HCT116 (cell line): ENCODE data around the gene OR7A5.

ENCODE experiments used
- EZH2phosphoT487 ChIP-seq: fragments of 200-600 bp; IDR thresholded peaks from 2 replicates; pipeline ENCODE4 v1.6.1; 2018; ENCODE audit warnings: antibody characterized with exemption, borderline replicate concordance
- FOSL1 ChIP-seq: IDR thresholded peaks from 2 replicates; pipeline ENCODE4 v1.6.1; 2012; ENCODE audit warnings: low read depth
- POLR2A ChIP-seq: IDR thresholded peaks from 2 replicates; pipeline ENCODE4 v1.7.0; 2011; ENCODE audit warnings: borderline replicate concordance; ENCODE audit not compliant: insufficient read depth, insufficient read length; ENCODE audit errors: extremely low read depth
- POLR2AphosphoS5 ChIP-seq: IDR thresholded peaks from 2 replicates; pipeline ENCODE4 v1.6.1; 2011; ENCODE audit warnings: mild to moderate bottlenecking, low read depth, low read length, moderate library complexity
- RAD21 ChIP-seq: IDR thresholded peaks from 2 replicates; pipeline ENCODE4 v1.6.1; 2012; ENCODE audit warnings: low read depth, mild to moderate bottlenecking
- SP1 ChIP-seq: IDR thresholded peaks from 2 replicates; pipeline ENCODE4 v1.6.1; 2012; ENCODE audit warnings: low read depth
- TCF7L2 ChIP-seq: IDR thresholded peaks from 2 replicates; pipeline ENCODE4 v1.7.0; 2011; ENCODE audit warnings: borderline replicate concordance, inconsistent platforms; ENCODE audit not compliant: insufficient read depth, insufficient read length; ENCODE audit errors: extremely low read depth
- YY1 ChIP-seq: IDR thresholded peaks from 2 replicates; pipeline ENCODE4 v1.6.1; 2011; ENCODE audit warnings: low read length, low read depth, moderate library complexity, mild to moderate bottlenecking; ENCODE audit not compliant: insufficient replicate concordance; ENCODE audit errors: extremely low read depth
- ZFX ChIP-seq: fragments of 450-650 bp; IDR thresholded peaks from 2 replicates; pipeline ENCODE4 v1.6.1; 2017
- ZNF274 ChIP-seq: fragments of 200-500 bp; sonication (Bioruptor generic); IDR thresholded peaks from 2 replicates; pipeline ENCODE4 v1.6.1; 2014; ENCODE audit warnings: mild to moderate bottlenecking, low read depth, low read length, inconsistent platforms
- TF ChIP-seq, protein P1 (sequence below), 3 experiments: fragments of 200-600 bp in 1 of 3; sonication (generic) in 1 of 3; IDR thresholded peaks in 2 of 3; conservative IDR thresholded peaks in 1 of 3; 2 replicates each; pipeline ENCODE4 v1.5.1; 2012 to 2017; ENCODE audit warnings: low read depth in 2 of 3, low read length in 2 of 3, antibody characterized with exemption in 1 of 3, borderline replicate concordance in 1 of 3, control low read depth in 1 of 3, mild to moderate bottlenecking in 1 of 3, mixed read lengths in 1 of 3, mixed run types in 1 of 3, moderate library complexity in 1 of 3; ENCODE audit not compliant: insufficient read depth in 1 of 3
- TF ChIP-seq, protein P2 (sequence below): IDR thresholded peaks from 2 replicates; pipeline ENCODE4 v1.6.1; 2012; ENCODE audit warnings: low read depth
- TF ChIP-seq, protein P3 (sequence below): IDR thresholded peaks from 2 replicates; pipeline ENCODE4 v1.6.1; 2011; ENCODE audit warnings: mild to moderate bottlenecking, low read length, moderate library complexity; ENCODE audit not compliant: insufficient replicate concordance; ENCODE audit errors: extremely low read depth

DNA sequence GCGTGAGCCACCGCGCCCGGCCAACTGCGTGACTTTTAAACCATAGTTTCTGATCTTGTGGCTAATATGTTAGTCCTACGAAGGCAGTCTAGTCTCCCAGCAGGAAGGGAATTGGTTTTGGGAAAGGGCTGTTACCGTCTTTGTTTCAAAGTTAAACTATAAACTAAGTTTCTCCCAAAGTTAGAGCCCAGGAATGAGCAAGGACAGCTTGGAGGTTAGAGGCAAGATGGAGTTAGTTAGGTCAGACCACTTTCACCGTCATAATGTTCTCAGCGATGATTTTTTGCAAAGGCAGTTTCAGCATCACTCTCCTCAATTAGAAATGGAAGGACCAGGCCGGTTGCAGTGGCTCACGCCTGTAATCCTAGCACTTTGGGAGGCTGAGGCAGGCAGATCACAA is 39.0 kb downstream of the OR7A5 start:
- TF ChIP-seq, protein P1, sequence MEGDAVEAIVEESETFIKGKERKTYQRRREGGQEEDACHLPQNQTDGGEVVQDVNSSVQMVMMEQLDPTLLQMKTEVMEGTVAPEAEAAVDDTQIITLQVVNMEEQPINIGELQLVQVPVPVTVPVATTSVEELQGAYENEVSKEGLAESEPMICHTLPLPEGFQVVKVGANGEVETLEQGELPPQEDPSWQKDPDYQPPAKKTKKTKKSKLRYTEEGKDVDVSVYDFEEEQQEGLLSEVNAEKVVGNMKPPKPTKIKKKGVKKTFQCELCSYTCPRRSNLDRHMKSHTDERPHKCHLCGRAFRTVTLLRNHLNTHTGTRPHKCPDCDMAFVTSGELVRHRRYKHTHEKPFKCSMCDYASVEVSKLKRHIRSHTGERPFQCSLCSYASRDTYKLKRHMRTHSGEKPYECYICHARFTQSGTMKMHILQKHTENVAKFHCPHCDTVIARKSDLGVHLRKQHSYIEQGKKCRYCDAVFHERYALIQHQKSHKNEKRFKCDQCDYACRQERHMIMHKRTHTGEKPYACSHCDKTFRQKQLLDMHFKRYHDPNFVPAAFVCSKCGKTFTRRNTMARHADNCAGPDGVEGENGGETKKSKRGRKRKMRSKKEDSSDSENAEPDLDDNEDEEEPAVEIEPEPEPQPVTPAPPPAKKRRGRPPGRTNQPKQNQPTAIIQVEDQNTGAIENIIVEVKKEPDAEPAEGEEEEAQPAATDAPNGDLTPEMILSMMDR (IDR thresholded peaks at IDR 0.05 in 2 of 3, conservative IDR thresholded peaks at IDR 0.05 in 1 of 3; ENCODE audit: borderline replicate concordance in 1 of 3, insufficient read depth in 1 of 3, low read depth in 2 of 3, low read length in 2 of 3) = no peak
- TF ChIP-seq YY1 (no peak), SP1 (no peak), POLR2A (no peak), ZNF274 (no peak), RAD21 (no peak), EZH2phosphoT487 (no peak), POLR2AphosphoS5 (no peak), ZFX (no peak), FOSL1 (no peak), TCF7L2 (no peak)
- TF ChIP-seq, protein P2, sequence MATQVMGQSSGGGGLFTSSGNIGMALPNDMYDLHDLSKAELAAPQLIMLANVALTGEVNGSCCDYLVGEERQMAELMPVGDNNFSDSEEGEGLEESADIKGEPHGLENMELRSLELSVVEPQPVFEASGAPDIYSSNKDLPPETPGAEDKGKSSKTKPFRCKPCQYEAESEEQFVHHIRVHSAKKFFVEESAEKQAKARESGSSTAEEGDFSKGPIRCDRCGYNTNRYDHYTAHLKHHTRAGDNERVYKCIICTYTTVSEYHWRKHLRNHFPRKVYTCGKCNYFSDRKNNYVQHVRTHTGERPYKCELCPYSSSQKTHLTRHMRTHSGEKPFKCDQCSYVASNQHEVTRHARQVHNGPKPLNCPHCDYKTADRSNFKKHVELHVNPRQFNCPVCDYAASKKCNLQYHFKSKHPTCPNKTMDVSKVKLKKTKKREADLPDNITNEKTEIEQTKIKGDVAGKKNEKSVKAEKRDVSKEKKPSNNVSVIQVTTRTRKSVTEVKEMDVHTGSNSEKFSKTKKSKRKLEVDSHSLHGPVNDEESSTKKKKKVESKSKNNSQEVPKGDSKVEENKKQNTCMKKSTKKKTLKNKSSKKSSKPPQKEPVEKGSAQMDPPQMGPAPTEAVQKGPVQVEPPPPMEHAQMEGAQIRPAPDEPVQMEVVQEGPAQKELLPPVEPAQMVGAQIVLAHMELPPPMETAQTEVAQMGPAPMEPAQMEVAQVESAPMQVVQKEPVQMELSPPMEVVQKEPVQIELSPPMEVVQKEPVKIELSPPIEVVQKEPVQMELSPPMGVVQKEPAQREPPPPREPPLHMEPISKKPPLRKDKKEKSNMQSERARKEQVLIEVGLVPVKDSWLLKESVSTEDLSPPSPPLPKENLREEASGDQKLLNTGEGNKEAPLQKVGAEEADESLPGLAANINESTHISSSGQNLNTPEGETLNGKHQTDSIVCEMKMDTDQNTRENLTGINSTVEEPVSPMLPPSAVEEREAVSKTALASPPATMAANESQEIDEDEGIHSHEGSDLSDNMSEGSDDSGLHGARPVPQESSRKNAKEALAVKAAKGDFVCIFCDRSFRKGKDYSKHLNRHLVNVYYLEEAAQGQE = no peak
- TF ChIP-seq, protein P3, sequence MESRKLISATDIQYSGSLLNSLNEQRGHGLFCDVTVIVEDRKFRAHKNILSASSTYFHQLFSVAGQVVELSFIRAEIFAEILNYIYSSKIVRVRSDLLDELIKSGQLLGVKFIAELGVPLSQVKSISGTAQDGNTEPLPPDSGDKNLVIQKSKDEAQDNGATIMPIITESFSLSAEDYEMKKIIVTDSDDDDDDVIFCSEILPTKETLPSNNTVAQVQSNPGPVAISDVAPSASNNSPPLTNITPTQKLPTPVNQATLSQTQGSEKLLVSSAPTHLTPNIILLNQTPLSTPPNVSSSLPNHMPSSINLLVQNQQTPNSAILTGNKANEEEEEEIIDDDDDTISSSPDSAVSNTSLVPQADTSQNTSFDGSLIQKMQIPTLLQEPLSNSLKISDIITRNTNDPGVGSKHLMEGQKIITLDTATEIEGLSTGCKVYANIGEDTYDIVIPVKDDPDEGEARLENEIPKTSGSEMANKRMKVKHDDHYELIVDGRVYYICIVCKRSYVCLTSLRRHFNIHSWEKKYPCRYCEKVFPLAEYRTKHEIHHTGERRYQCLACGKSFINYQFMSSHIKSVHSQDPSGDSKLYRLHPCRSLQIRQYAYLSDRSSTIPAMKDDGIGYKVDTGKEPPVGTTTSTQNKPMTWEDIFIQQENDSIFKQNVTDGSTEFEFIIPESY = no peak
